HG03159 (cell line): Measurements from ENCODE around the gene STX5.
"Not testable (repeated sequence)": the region's sequence is repeated elsewhere in the genome, so short reads cannot be mapped to it uniquely, and the experiment has no call there.

ENCODE experiments used
- ATAC-seq: cut with Tn5 transposase; IDR thresholded peaks from one replicate; pipeline ENCODE4 v1.9.1; 2021; ENCODE audit warnings: mild to moderate bottlenecking, moderate library complexity; ENCODE audit not compliant: unreplicated experiment

STX5 gene, protein sequence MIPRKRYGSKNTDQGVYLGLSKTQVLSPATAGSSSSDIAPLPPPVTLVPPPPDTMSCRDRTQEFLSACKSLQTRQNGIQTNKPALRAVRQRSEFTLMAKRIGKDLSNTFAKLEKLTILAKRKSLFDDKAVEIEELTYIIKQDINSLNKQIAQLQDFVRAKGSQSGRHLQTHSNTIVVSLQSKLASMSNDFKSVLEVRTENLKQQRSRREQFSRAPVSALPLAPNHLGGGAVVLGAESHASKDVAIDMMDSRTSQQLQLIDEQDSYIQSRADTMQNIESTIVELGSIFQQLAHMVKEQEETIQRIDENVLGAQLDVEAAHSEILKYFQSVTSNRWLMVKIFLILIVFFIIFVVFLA

DNA sequence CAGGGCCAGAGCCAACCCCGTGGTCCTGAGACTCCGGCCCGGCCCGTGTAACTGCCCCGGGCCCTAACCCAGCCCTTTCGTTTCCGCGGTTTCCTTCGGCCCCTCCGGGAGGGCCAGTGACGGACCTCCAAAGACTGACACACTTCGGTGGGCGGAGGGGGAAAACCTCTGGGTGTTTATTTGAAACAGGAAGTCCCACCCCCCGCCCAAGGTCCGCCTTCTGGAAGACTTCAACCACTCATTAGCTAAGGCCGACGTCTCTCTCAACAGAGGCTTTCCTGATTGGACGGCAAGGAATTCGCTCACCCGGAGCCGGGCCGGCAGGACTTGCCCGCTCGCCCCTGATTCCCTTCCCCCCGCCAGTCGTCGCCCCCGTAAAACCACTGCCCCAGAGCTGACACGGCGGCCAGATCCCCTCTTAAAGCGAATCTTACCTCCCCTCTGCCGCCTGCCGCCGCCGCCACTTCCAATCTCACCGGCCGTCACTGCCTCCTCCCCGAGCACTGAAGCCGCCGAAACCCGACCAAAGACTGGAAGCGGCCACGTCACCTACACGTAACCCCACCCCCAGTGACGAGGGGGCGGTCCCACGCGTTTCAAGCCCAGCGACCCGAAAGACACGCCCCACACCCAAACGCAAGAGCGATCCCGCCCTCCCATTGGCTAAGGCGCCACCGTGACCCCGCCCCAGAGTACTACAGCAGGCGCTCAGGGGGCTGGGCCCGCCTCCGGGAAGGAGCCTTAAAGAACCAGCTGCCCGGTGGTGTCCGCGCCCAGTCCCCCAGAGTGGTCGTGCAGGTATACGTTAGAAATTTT lies at the start of gene STX5:
STX5 (minus strand) TSS at position 532 of the 816 bp plus-strand sequence. CDS start 808 bp downstream, outside the sequence.
- peak; percentile 83 for ATAC-seq

DNA sequence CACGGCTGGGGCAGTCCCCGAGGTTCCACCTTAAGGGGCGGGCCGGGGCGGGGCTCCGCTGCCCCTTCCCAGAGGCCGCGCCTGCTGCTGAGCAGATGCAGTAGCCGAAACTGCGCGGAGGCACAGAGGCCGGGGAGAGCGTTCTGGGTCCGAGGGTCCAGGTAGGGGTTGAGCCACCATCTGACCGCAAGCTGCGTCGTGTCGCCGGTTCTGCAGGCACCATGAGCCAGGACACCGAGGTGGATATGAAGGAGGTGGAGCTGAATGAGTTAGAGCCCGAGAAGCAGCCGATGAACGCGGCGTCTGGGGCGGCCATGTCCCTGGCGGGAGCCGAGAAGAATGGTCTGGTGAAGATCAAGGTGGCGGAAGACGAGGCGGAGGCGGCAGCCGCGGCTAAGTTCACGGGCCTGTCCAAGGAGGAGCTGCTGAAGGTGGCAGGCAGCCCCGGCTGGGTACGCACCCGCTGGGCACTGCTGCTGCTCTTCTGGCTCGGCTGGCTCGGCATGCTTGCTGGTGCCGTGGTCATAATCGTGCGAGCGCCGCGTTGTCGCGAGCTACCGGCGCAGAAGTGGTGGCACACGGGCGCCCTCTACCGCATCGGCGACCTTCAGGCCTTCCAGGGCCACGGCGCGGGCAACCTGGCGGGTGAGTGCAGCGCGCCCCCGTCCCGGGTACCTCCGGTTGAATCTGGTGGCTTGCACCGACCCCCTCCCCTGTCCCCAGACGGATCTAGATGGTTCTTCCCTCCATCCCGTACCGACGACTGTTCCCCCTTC lies 49.1 kb upstream of the STX5 start, which contains the start of gene SLC3A2:
SLC3A2 (plus strand) TSS at position 94 of the 776 bp plus-strand sequence; CDS start at position 222, 128 bp downstream.
- peak; percentile 60 for ATAC-seq

DNA sequence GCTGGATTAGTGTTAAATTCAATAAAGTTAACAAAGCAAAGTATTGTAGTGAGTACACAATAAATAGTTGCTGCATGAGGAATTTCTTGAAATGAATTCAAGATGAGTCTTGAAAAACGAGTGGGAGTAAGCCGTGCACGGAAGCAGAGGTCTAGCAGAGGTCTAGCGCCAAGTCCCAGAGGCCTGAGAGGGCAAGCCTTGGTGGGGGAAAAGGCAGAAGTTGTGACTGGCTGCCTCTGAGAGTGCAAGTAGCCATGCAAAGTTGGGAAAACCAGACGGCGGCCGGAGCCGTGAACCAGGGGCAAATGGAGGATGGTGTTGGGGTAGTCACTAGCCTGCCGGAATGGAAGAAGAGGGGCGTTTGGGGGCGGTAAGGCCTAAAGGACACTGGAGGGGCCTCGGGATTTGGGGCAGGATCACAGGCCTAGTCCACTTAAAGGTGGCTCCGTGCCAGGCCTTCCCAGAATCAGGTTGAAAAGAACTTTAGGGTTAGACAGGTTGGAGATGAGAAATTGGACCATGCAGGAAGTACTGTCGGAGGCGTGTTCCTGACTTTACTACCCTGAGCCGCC lies 48.5 kb upstream of the STX5 start:
- ATAC-seq, result peak; percentile 24

DNA sequence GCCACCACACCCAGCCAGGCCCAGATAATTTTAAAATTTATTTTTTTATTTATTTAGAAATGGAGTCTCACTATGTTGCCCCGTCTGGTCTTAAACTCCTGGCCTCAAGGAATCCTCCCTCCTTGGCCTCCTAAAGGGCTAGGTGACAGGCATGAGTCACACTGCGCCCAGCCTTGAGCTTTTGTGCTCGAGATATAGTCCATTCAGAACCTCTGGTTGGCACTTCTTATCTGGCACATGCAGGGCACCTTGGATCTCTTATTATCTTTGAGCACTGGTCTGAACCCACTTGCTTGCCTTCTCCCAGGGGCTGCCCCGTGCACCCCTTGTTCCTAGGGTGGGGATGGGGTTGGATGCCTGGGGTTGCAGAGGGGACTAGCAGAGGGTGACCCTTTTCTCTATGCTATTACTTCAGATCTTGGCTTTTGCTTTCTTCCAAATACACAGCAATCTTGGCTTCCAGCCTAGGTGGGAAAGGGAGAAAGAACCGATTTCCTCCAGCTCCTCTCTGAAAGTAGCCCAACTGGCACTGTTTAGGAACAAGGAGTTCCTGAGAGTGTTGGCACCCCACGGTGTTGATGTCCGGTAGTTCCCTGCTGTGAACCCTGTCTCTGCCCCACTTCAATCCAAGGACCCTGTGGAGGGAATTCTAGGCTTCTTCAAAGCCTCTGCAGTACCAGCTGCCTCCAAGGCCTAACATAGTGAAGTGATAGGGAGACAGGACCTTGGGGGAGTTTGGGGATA lies 47.6 kb upstream of the STX5 start:
- ATAC-seq, result no peak

DNA sequence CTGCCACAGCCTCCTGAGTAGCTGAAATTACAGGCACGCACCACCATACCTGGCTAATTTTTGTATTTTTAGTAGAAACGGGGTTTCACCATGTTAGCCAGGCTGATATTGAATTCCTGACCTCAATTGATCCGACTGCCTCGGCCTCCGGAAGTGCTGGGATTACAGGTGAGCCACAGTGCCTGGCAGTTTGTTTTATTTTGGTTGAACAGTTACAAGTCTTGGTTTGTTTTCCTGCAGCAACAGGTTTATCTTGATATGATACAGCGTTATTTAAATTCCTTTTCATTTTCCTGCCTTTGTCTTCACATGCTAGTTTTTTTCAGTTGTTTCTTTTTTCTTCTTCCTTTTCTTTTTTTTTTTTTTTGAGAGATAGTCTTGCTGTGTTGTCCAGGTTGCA lies 44.9 kb upstream of the STX5 start:
- no peak for ATAC-seq

DNA sequence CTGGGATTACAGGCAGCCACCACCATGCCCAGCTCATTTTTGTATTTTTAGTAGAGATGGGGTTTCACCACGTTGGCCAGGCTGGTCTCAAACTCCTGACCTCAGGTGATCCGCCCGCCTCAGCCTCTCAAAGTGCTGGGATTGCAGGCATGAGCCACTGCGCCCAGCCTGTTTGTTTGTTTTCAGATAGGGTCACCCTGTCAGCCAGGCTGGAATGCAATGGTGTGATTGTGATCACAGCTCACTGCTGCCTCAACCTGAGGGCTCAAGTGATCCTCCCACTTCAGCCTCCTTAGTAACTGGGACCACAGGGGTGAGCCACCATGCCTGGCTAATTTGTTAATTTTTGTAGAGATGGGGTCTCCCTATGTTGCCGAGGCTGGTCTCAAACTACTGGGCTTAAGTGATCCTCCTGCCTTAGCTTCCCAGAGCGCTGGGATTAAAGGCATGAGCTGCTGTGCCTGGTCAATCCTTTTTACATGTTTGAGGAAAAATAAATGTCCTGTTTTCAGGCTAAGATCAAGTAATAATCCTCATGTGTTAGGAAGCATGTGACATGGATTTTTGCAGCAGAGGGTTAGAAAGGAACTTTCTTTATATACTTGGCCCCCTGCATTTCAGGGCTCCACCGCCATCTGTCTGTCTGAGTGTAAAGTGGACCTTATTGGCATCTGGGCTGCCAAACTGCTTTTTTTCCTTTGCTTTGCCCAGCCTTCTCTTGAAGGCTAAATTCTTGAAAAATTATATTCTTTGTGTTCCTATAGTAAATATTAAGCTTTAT lies 44.0 kb upstream of the STX5 start:
- ATAC-seq, result no peak

DNA sequence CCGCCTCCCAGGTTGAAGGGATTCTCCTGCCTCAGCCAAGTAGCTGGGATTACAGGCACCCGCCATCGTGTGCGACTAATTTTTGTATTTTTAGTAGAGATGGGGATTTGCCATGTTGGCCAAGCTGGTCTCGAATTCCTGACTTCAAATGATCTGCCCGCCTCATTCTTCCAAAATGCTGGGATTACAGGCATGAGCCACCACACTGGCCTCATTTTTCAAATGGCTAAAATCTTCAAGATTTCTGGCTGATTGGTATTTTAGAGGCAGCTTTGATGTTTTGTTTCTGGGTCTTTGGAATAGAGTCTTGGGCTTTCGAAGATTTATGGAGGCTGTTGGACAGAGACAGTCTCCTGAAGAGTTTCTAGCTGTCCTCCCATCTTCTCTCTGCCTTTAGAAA lies 43.0 kb upstream of the STX5 start:
- ATAC-seq, result no peak

DNA sequence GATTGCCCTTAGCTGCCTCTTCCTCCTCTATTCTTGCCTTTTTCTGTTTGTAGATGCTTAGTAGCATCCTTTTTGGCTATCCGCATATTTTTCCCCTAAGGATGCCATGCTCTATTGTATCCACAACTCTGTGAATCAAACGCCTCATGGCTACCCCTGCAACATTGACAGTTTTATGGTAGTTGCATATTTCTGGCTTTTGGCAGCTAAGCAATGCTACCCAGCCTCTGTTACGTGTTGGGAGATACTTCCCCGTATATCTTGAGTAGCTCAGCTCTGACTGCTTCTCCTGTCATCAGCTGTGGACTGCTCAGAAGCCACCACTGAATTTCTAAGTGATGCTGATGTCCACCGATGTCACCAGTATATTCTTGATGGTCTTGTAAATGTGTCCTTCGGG lies 33.8 kb upstream of the STX5 start:
- ATAC-seq, result no peak

DNA sequence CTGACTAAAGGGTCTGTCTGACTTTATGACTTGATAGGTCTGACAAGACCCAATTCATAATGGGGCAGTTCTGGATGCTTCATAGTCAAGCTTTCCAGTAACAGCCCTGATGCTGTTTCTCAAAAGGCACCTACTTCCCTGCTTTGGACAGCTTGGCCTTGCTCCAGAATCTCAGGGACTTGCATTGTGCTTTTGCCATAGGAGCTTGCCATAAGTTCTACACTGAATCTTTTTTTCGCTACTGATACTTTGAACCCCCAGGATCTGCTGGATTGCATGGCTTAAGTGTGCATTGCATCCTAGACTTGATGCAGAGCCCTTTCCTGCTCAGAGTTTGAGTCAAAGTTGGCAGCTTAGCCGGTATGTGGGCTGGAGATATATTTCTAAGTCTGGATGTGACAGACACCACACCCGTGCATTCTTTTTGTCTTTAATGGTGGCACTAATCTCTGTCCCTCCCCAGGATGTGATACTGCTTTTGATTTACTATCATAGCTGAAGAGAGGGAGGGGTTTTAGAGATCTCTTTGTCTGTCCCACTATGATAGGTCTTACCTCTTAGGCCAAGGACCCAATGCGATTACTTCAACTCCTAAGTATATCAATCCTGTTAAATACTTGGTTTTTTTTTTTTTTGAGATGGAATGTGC lies 32.0 kb upstream of the STX5 start:
- no peak for ATAC-seq

DNA sequence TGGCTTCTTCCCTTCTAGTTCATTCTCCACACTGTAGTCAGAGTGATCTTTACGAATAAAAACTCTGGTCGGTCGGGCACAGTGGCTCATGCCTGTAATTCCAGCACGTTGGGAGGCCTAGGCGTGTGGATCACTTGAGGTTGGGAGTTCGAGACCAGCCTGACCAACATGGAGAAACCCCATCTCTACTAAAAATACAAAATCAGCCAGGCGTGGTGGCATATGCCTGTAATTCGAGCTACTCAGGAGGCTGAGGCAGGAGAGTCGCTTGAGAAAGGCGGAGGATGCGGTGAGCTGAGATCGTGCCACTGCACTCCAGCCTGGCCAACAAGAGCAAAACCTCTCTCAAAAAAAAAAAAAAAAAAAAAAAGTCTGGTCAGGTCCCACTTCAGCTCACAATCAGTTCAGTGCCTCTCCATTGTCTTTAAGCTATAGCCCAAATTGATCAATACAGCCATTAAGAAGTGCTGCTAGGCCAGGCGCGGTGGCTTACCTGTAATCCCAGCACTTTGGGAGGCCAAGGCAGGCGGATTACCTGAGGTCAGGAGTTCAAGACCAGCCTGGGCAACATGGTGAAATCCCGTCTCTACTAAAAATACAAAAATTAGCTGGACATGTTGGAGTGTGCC lies 29.8 kb upstream of the STX5 start:
- ATAC-seq, result not testable (repeated sequence)

DNA sequence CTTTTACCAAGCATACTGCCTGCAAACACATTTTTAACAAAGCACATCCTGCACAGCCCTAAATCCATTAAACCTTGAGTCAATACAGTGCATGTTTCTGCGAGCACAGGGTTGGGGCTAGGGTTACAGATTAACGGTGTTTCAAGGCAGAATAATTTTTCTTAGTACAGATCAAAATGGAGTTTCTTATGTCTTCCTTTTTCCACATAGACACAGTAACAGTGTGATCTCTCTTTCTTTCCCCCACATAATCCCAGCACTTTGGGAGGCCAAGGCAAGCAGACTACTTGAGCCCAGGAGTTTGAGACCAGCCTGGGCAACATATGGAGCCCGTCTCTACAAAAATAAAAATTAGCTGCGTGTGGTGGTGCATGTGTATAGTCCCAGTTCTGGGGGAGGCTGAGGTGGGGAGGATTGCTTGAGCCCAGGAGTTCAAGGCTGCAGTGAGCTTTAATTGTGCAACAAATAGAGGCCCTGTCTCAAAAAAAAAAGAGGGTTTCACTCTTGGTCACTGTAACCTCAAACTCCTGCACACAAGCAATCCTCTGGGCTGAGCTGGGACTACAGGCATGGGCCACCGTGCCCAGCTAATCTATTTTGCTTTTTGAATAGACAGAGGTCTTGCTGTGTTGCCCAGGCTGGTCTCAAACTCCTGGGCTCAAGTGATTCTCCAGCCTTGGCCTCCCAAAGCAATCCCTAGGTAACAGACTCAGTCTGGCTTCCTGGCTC lies 29.1 kb upstream of the STX5 start:
- no peak for ATAC-seq

DNA sequence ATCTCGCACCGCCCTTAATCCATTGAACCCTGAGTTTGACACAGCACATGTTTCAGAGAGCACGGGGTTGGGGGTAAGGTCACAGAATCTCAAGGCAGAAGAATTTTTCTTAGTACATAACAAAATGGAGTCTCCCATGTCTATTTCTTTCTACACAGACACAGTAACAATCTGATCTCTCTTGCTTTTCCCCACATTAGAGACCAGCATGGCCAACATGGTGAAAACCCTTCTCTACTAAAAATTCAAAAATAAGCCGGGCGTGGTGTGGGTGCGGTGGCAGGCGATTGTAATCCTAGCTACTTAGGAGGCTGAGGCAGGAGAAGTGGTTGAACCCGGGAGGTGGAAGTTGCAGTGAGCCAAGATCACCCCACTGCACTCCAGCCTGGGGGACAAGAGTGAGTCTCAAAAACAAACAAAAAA lies 27.4 kb upstream of the STX5 start:
- not testable (repeated sequence) for ATAC-seq

DNA sequence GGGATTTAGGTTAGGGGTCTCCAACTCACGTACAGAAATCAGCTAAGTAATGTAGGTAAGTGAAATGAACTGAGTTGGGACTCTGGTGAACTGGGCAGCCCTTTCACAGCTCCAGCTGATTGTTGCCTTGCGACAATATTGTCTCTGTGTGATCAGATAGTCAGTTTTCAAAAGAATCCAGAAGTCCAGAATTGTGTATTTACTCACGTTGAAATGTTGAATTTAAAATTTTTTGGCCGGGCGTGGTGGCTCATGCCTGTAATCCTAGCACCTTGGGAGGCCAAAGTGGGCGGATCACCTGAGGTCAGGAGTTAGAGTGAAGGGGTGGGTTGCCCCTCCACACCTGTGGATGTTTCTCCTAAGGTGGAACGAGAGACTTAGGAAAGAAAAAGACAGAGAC lies 26.4 kb upstream of the STX5 start:
- no peak for ATAC-seq

DNA sequence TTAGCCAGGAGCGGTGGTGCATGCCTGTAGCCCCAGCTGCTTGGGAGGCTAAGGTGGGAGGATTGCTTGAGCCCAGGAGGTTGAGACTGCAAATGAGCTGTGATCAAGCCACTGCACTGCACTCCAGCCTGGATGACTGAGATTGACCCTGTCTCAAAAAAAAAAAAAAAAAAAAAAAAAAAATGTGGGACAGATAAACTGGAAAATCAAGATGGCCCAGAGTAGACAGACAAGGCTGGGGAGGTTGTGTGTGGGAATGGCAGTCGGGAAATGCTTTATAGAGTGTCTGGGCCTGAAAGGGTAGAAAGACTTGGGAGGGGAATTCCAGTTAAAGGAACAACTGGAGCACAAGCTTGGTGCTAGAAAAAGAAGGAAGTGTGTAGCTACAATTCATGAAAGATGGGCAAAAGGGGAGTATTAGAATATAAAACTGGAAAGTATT lies 25.7 kb upstream of the STX5 start:
- ATAC-seq, result no peak

DNA sequence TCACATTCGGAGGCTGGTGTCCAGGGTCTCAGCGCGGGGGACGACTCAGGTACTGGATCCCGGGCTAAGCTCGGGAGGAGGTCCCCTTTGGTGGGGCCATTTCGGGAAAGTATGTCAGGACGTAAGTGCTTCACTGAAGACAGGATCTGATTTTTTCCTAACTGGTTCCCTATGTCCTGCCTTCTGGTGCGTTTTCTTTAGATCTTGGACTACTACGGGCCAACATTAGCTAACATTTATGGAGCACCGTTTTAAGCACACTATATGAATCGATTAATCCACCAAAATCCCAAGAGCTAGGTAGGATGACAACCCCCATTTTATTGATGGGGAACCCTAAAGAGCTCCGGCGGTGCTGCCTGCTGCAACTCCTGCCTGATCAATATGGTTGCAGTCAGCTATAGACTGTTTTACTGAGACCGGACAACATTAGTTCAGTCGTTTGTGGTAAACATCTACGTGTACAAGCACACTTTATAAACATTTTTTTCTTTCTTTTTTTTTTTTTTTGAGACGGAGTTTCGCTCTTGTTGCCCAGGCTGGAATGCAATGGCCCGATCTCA lies 24.6 kb upstream of the STX5 start:
- peak; percentile 1 for ATAC-seq

DNA sequence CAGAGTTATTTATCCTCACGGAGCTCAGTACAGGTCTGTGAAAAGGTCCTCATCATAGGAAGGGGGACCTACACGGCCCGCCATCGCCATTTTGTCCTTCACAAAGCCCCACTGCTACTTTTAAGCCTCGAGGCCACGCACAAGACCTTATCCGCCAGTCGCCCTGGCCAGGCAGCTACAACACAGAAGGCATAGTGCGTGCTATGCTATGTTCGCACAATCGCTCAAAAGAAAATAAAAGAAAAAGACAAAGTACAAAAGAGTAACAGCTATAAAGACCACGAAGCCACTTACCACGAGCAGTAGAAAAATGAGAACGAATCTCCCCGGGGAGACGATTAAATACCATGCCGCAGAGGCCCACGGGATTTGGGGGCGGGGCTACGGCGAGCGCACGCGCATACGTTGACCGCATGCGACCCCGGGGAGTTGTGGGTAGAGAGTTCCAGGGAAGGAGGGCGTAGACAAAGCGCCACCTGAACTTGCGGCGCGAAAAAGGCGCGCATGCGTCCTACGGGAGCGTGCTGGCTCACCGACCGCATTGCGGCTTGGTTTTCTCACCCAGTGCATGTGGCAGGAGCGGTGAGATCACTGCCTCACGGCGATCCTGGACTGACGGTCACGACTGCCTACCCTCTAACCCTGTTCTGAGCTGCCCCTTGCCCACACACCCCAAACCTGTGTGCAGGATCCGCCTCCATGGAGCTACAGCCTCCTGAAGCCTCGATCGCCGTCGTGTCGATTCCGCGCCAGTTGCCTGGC lies 23.9 kb upstream of the STX5 start:
- ATAC-seq, result peak; percentile 85
